Measurements from ENCODE around the gene UBE2E2.

The UBE2E2 gene

GRCh38 chr3:23198801-23199200 is 4.3 kb upstream of the UBE2E2 start:
- DNase-seq: no peak

- DNase-seq: no peak
These were observed 3.5 kb upstream of the UBE2E2 start for GRCh38 chr3:23199649-23200048.

- no peak for DNase-seq
These were observed 1.8 kb upstream of the UBE2E2 start for GRCh38 chr3:23201154-23201838.

- peak; percentile 2 to 41 for DNase-seq
These were observed 765 bp upstream of the UBE2E2 start for GRCh38 chr3:23202203-23202920.

- DNase-seq: no peak
These were observed 692 bp downstream of the UBE2E2 start for GRCh38 chr3:23203708-23204330.

- DNase-seq: no peak
These were observed 3.2 kb downstream of the UBE2E2 start for GRCh38 chr3:23206366-23206765.

GRCh38 chr3:23209103-23209502 is 6.0 kb downstream of the UBE2E2 start:
- no peak for DNase-seq

- no peak for DNase-seq
These were observed 6.8 kb downstream of the UBE2E2 start for GRCh38 chr3:23209747-23210487.

GRCh38 chr3:23213813-23214212 is 10.7 kb downstream of the UBE2E2 start:
- no peak for DNase-seq

- no peak for DNase-seq
These were observed 14.9 kb downstream of the UBE2E2 start for GRCh38 chr3:23217872-23218554.

GRCh38 chr3:23219117-23219516 is 16.0 kb downstream of the UBE2E2 start:
- no peak for DNase-seq

GRCh38 chr3:23219552-23219951 is 16.4 kb downstream of the UBE2E2 start:
- no peak for DNase-seq

- no peak for DNase-seq
These were observed 18.0 kb downstream of the UBE2E2 start for GRCh38 chr3:23221136-23221535.

- DNase-seq: no peak
These were observed 28.9 kb downstream of the UBE2E2 start for GRCh38 chr3:23232016-23232415.

- DNase-seq: no peak
These were observed 29.7 kb downstream of the UBE2E2 start for GRCh38 chr3:23232854-23233253.

- no peak for DNase-seq
These were observed 32.1 kb downstream of the UBE2E2 start for GRCh38 chr3:23235264-23235663.

GRCh38 chr3:23236890-23237289 is 33.8 kb downstream of the UBE2E2 start:
- no peak for DNase-seq

GRCh38 chr3:23238156-23238555 is 35.0 kb downstream of the UBE2E2 start:
- DNase-seq: no peak

- DNase-seq: no peak
These were observed 35.5 kb downstream of the UBE2E2 start for GRCh38 chr3:23238578-23238977.

GRCh38 chr3:23239211-23240068 is 36.3 kb downstream of the UBE2E2 start:
- DNase-seq: no peak

- no peak for DNase-seq
These were observed 37.2 kb downstream of the UBE2E2 start for GRCh38 chr3:23240171-23240785.
